GM19351 (cell line): ENCODE data around the gene MYH11.
"Not testable (repeated sequence)": the region's sequence is repeated elsewhere in the genome, so short reads cannot be mapped to it uniquely, and the experiment has no call there.

ENCODE experiments used
- ATAC-seq: cut with Tn5 transposase; IDR thresholded peaks from one replicate; pipeline ENCODE4 v1.9.1; 2021; ENCODE audit warnings: mild to moderate bottlenecking, moderate library complexity; ENCODE audit not compliant: unreplicated experiment

MYH11 gene

DNA sequence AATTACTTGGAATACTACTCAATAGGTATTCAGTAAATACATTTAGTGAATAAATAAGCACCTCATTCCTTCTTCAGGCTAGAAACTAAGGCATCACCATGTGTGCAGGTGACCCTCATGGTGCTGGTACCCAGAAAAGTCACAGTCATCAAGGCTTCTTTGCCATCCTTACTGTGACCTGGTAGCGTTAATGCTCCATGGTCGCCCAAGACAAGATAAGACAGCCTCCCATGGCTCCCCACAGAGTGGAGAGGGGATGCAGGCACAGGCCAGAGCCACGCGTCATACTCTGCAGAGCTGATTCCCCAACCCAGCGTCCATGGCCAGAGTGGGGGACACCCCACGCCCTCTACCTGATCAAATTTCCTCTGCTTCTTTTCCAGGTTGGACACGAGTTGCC, 133.0 kb downstream of the MYH11 start:
- no peak for ATAC-seq

- no peak for ATAC-seq
These were observed 135.8 kb downstream of the MYH11 start for GRCh38 chr16:15721018-15721417.

- ATAC-seq, result no peak
These were observed 140.0 kb downstream of the MYH11 start for GRCh38 chr16:15716694-15717447.

DNA sequence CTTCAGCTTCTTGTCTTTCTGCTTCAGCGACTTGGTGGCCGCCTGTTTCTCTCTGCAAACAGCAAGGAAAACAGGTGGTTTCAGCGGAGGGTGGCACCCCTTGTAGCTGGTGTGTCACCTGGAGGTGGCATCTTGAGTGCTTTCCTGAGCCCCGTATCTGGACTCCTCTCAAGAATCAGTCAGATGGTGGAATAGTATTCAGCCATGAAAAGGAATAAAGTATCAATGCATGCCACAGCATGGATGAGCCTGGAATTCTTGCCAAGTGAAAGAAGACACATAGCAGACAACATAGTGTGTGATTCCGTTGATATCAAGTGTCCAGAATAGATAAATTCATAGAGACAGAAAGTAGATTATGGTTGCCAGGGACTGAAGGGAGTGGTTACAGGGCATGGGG, 141.6 kb downstream of the MYH11 start:
- ATAC-seq, result no peak

GRCh38 chr16:15714393-15715172, 142.2 kb downstream of the MYH11 start:
- no peak for ATAC-seq

GRCh38 chr16:15708997-15709396, 147.8 kb downstream of the MYH11 start:
- ATAC-seq, result no peak

DNA sequence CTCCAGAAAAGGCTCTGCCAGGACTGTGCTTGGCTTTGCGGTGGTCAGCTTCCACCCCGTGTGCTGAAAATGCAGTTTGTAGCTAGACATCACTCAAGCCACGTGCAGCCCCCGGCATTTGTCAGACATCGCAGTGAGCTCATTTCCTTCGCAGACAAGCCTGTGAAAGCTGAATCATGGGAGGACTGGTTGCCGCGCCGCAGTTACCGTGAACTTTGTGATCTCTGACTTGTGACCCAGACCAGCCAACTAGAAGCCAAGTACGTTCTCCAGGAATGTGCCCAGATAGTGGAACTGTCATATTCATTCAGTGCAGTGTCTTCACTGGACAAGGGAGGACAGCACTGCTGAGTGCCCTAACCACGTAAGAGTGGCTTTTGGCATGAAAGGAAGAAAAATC, 148.7 kb downstream of the MYH11 start:
- ATAC-seq, result no peak

DNA sequence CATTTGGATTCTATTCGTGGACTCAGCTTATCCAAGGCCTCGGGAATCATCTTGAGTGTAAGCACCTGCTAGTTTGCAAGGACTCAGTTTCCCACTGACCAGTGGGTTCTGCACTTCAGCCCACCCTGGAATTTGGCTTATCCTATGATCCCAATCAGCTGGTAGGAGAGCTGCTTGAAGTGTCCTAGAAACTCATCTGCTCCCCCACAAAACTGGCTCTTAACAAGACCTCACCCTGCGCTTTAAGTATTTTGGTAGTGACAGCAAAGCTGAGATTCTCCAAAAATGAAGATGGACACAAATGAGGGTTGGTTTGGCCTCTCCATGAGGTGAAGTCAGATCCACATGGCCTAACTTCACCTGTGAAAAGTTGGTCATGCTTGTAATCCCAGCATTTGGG, 149.5 kb downstream of the MYH11 start:
- no peak for ATAC-seq

- no peak for ATAC-seq
These were observed 151.7 kb downstream of the MYH11 start for GRCh38 chr16:15705064-15705565.

GRCh38 chr16:15704545-15704987, 152.3 kb downstream of the MYH11 start:
- ATAC-seq, result no peak

DNA sequence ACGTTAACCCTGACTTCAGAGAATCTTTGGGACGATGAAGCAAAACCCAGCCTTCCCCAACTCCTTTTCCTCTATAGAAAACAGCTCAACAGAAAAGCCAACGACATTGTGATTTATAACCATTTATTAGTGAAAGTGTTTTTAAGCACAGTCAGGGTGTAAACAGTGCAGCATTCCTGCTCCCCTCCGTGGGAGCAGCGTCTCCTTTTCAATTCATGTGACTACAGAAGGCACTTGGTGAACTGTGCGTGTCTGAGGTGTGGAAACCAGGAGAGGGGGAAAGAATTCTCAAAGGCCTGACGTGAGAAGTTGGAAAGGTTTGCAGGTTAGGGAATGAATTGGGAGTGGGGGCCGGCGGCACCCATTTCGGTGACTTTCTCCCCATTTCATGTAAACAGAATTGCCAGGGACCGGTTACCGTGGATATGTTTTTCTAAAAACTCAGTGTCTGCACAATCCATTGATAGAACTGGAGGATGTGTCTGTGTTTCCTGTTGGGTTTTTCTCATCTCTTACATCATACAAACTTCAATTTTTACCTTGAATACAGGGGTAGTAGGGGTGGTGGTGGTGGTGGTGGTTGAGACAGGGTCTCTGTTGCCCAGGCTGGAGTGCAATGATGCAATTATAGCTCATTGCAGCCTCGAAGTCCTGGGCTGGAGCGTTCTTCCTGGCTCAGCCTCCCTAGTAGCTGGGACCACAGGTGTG, 153.6 kb downstream of the MYH11 start:
- no peak for ATAC-seq

- no peak for ATAC-seq
These were observed 154.6 kb downstream of the MYH11 start for GRCh38 chr16:15701975-15702970.

- ATAC-seq, result no peak
These were observed 155.5 kb downstream of the MYH11 start for GRCh38 chr16:15701367-15701766.

DNA sequence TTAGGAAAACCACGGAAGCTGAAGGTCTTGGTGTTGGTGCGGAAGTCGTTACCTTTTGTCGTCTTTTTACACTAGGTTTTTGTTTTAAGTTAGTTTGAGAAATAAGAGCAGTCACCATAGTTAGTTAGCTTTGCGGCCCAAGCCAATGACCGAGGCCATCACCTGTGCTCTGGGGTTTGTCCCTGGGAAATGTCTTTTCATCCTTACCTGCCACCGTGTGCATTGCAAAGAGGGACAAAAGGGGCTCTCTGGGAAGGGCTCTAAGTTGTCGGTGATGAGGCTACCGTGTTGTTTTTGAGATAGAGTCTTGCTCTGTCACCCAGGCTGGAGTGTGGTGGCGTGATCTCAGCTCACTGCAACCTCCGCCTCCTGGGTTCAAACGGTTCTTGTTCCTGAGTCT, 157.0 kb downstream of the MYH11 start:
- no peak for ATAC-seq

DNA sequence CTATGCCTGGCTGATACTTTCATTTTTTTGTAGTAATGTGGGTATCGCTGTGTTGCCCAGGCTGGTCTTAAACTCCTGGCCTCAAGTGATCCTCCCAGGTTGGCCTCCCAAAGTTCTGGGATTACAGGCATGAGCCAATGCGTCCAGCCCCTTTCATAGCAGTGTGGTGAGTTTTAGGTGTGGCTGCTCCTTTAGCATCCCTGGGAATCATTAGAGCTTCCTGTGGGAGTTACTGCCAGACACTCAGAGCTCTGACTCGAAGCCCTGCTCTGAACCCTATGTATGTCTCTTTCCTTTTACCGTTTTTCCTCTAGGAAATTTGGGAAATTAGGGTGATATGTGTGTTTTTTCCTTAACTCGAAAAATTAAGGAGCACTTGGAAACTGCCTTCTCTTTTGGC, 162.3 kb downstream of the MYH11 start:
- ATAC-seq, result no peak

DNA sequence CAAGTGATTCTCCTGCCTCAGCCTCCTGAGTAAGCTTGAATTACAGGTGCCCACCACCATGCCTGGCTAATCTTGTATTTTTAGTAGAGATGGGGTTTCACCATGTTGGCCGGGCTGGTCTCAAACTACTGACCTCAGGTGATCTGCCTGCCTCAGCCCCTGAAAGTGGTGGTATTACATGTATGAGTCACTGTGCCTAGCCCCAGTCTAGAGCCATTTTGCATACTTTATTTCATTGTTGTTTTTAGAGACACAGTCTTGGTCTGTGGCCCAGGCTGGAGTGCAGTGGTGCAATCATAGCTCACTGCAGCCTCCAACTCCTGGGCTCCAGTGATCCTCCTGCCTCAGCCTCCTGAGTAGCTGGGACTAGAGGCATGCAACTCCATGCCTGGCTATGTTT, 164.3 kb downstream of the MYH11 start:
- not testable (repeated sequence) for ATAC-seq

DNA sequence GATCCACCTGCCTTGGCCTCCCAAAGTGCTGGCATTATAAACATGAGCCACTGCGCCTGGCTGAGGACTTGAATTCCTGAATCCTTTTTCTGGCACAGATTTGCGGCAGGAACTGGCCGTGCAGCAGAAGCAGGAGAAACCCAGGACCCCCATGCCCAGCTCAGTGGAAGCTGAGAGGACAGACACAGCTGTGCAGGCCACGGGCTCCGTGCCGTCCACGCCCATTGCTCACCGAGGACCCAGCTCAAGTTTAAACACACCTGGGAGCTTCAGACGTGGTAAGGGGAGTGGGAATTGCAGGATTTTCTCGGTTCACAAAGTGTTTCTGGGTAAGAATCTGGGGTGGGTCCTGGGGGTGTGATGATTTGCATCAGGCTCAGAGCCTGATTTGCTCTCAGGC, 165.8 kb downstream of the MYH11 start:
- no peak for ATAC-seq

- ATAC-seq, result no peak
These were observed 166.5 kb downstream of the MYH11 start for GRCh38 chr16:15690296-15690695.

- no peak for ATAC-seq
These were observed 167.5 kb downstream of the MYH11 start for GRCh38 chr16:15689290-15689689.

DNA sequence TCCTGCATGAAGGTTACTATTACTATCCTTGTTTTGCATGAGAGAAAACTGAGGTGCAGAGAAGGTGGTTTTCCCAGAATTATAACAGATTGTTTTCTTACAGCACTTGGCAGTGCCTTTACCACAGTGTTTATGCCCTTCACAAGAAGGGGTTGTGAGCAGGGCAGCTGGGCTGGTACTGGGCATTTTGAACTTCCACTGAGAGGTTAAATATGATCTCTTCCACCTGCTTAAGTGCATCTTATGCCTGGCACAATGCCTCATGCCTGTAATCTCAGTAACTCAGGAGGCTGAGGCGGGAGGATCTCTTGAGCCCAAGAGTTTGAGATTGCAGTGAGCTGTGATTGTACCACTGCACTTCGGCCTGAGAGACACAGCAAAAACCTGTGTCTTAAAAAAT, 170.5 kb downstream of the MYH11 start:
- no peak for ATAC-seq
